ENCODE results near the gene CSF3R. TPM values are rescaled to one million over a fixed set of nuclear protein-coding genes. Genes with fewer than 3 reads are reported as not detected.

CSF3R gene
- total RNA-seq, 2 experiments from 2014 or later, result 3.7 to 4.1 TPM

DNA sequence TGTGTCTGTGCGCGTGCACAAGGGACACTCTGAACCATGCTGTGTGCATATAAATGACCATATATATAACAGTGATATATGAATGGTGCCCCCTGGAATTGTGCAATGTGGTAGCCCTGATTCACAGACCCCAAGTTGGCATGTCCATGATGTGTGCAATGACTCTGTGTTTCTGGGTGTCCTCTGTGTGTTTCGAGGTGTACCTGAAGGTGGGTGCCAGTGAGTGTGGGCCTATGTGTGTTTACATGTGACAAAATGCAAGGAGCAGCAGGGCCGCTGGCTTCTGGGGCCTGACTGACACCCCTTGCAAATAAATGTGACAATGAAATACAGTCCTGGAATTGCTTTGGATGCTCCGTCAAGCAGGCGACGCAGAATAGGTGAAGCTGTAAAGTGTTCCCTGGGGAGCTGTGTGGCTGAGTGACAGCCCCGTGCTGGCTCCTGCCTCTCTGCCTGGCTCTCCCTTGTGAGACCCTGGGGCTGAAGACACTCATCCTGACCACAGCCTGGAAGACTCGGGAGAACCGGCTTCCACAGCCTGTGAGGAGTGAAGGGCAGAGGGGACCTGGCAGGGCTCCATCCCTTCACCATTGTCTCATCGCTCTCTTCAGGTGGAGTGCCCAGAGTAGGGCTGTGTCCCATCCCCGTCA lies 38.2 kb upstream of the CSF3R start:
- Histone ChIP-seq H3K9me3 (ENCODE audit: control insufficient read depth in 1 of 2, insufficient read depth in 1 of 2, low read length in 2 of 2) (no peaks in the 10 kb centered on the region), H3K36me3 (ENCODE audit: insufficient read depth, low read length) (no peaks in the 10 kb centered on the region), H3K4me3 (ENCODE audit: low read length) (no peak overlapping the region), H3K27ac (ENCODE audit: low read depth in 1 of 2, low read length in 2 of 2) (no peak overlapping the region), H3K27me3 (ENCODE audit: control insufficient read depth in 1 of 2, insufficient read depth in 2 of 2, low read length in 2 of 2) (no peaks in the 10 kb centered on the region), H3K4me1 (ENCODE audit: insufficient read depth, low read length) (peaks cover 5% of the 10 kb centered on the region)
- intact Hi-C loops (cut with DNase I, micrococcal nuclease), result no loop called here
- no peak overlapping the region for H3K27ac Mint-ChIP-seq
- TF ChIP-seq, protein P1, sequence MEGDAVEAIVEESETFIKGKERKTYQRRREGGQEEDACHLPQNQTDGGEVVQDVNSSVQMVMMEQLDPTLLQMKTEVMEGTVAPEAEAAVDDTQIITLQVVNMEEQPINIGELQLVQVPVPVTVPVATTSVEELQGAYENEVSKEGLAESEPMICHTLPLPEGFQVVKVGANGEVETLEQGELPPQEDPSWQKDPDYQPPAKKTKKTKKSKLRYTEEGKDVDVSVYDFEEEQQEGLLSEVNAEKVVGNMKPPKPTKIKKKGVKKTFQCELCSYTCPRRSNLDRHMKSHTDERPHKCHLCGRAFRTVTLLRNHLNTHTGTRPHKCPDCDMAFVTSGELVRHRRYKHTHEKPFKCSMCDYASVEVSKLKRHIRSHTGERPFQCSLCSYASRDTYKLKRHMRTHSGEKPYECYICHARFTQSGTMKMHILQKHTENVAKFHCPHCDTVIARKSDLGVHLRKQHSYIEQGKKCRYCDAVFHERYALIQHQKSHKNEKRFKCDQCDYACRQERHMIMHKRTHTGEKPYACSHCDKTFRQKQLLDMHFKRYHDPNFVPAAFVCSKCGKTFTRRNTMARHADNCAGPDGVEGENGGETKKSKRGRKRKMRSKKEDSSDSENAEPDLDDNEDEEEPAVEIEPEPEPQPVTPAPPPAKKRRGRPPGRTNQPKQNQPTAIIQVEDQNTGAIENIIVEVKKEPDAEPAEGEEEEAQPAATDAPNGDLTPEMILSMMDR (IDR thresholded peaks at IDR 0.05), result no peak
- H3K27me3 Mint-ChIP-seq, result no peaks in the 10 kb centered on the region
- ATAC-seq (ENCODE audit: poor library complexity) (no peak), DNase-seq (no peak)
- ChIA-PET CTCF (no interaction called here), POLR2A (no interaction called here)
- no peaks in the 10 kb centered on the region for H3K36me3 Mint-ChIP-seq (ENCODE audit: low read depth)
- no peak overlapping the region for H3K4me3 Mint-ChIP-seq
- H3K9me3 Mint-ChIP-seq, result no peaks in the 10 kb centered on the region
- no peaks in the 10 kb centered on the region for H3K4me1 Mint-ChIP-seq (ENCODE audit: low read depth)

DNA sequence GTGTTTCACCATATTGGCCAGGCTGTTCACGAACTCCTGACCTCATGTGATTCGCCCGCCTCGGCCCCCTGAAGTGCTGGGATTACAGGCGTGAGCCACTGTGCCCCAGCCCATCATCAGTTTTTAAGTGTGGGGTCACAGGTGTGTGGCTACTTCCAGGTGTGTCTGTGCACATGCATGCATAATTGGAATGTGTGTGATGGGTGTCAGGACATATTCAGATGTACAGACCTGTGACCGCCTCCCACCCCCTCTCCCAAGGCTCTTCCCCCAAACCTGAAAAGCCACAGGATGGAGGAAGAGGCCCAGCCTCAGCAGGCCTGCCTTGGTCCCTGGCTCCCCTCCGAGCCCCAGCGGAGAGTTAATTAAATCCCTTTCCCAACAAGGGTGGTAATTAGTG lies 37.3 kb upstream of the CSF3R start:
- H3K27ac Mint-ChIP-seq, result no peak overlapping the region
- TF ChIP-seq, protein P1 (IDR thresholded peaks at IDR 0.05), result no peak
- POLR2A ChIA-PET, result no interaction called here

DNA sequence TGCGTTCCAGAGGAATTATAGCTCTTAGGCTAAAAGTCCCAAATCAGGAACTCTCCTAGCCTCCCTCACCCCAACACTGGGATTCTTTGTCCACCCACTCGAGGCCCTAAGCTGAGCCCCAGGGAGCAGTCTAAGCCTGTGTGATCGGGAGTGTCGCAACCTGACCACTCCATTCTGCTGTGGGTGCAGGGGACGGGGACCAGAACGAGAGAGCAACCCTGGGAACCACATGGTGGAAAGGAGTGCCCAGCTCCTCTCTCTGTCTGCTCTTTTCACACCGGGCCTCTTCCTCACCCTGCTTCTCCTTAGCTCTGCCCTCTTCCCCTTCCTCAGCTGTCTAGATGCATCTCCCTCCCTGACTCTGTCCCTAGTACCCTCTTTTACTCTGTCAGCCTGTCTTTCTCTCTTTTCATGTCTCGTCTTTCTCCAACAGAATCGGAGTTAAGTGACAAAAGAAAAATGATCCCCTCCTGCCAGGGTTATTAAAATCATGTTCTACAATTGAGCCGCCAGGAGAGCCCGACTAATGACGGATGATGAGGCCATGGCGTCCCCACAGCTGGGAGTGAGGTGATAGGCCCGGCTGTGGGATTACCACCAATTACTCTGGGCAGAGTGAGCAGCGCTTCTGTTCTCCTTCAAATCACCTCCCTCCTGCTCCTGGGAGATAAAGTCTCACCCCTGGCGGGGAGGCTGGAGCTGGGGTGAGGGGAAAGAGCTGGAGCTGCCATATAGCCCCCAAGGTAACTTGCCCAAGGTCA lies 34.5 kb upstream of the CSF3R start:
- Histone ChIP-seq H3K9me3 (ENCODE audit: control insufficient read depth in 1 of 2, insufficient read depth in 1 of 2, low read length in 2 of 2) (no peaks in the 10 kb centered on the region), H3K27ac (ENCODE audit: low read depth in 1 of 2, low read length in 2 of 2) (no peak overlapping the region), H3K27me3 (ENCODE audit: control insufficient read depth in 1 of 2, insufficient read depth in 2 of 2, low read length in 2 of 2) (no peaks in the 10 kb centered on the region), H3K4me1 (ENCODE audit: insufficient read depth, low read length) (no peaks in the 10 kb centered on the region), H3K36me3 (ENCODE audit: insufficient read depth, low read length) (no peaks in the 10 kb centered on the region), H3K4me3 (ENCODE audit: low read length) (no peak overlapping the region)
- TF ChIP-seq, protein P1 (IDR thresholded peaks at IDR 0.05), result no peak
- DNase-seq (no peak), ATAC-seq (ENCODE audit: poor library complexity) (no peak)
- Mint-ChIP-seq H3K4me3 (no peak overlapping the region), H3K4me1 (ENCODE audit: low read depth) (no peaks in the 10 kb centered on the region), H3K27me3 (no peaks in the 10 kb centered on the region), H3K36me3 (ENCODE audit: low read depth) (no peaks in the 10 kb centered on the region), H3K9me3 (no peaks in the 10 kb centered on the region), H3K27ac (no peak overlapping the region)
- intact Hi-C loops (cut with DNase I, micrococcal nuclease), result loop anchor here in 1 of 2 experiments (2.0 to 5.0 kb wide), 2 partner anchors 805 to 918 kb away; no protein-coding TSS in a partner anchor
- CTCF ChIA-PET, result interaction anchor here (1.0 to 2.2 kb wide), 2 partner anchors 11 to 917 kb away, joined by 3 to 5 read pairs; no protein-coding TSS in a partner anchor
- POLR2A ChIA-PET, result no interaction called here

More for the DNA sequence above, 37.3 kb upstream of the CSF3R start:
- no peaks in the 10 kb centered on the region for H3K4me1 Mint-ChIP-seq (ENCODE audit: low read depth)
- ATAC-seq (ENCODE audit: poor library complexity) (no peak), DNase-seq (no peak)
- CTCF ChIA-PET, result no interaction called here
- no peaks in the 10 kb centered on the region for H3K9me3 ChIP-seq (ENCODE audit: control insufficient read depth in 1 of 2, insufficient read depth in 1 of 2, low read length in 2 of 2)
- H3K27ac ChIP-seq (ENCODE audit: low read depth in 1 of 2, low read length in 2 of 2), result no peak overlapping the region
- H3K4me3 Mint-ChIP-seq, result no peak overlapping the region
- H3K4me1 ChIP-seq (ENCODE audit: insufficient read depth, low read length), result peaks cover 5% of the 10 kb centered on the region
- intact Hi-C loops (cut with DNase I, micrococcal nuclease), result no loop called here
- H3K36me3 Mint-ChIP-seq (ENCODE audit: low read depth), result no peaks in the 10 kb centered on the region
- H3K27me3 ChIP-seq (ENCODE audit: control insufficient read depth in 1 of 2, insufficient read depth in 2 of 2, low read length in 2 of 2), result no peaks in the 10 kb centered on the region
- H3K4me3 ChIP-seq (ENCODE audit: low read length), result no peak overlapping the region
- no peaks in the 10 kb centered on the region for H3K27me3 Mint-ChIP-seq
- no peaks in the 10 kb centered on the region for H3K9me3 Mint-ChIP-seq
- H3K36me3 ChIP-seq (ENCODE audit: insufficient read depth, low read length), result no peaks in the 10 kb centered on the region

Data from CD4-positive, alpha-beta T cell (primary cell).